Muscle of arm (tissue), 12 donors: ENCODE data around the gene MEIS2. TPM values are rescaled to one million over a fixed set of nuclear protein-coding genes. Genes with fewer than 3 reads are reported as not detected.

Source experiments
- DNase-seq: peaks from one replicate; pipeline ENCODE4 v3.0.0-alpha.2; 2013
- polyA plus RNA-seq, 12 donors: library from polyadenylated mRNA; unstranded; fragments of 120-200 nt; gene quantifications; one replicate each; pipeline ENCODE4 v1.2.1, GENCODE V29; 2013; ENCODE audit not compliant: insufficient read length in 12 of 12

The MEIS2 gene
- polyA plus RNA-seq, 12 donors, result 4.3 to 48.6 (median 7.6) TPM; not detected in 1

DNA sequence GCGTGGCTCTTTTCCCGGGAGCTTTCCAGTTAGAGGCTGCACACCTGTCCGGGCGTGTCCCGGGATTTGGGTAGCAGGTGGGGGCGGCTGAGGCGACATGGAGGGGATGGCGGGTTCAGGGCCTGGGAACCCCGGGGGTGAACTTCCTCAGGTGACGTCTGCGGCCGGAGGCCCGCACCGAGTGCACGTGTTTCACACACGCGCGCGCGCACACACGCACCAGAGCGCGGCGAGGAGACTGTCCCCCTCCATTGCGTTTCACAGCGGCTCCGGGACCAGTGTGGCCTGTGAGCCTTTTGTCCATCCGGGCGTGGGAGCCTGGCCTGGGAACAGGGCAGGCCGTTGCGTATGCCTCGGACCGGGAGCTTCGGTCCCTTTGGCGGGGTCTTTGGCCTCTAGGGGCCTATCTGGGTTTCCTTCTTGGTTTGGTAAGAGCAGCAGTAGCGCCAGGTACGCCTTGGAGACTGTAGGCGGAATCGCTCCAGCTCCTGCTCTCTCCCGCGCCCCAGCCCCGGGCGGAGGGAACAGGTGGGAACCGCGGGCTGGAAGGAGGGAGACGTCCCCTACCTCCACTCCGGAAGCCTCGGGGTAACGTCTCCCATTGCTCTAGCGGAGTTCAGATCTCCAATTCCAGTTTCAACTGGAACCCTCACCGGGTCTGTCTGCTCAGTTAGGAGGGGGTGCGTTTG is 220.0 kb downstream of the MEIS2 start:
- no peak for DNase-seq

DNA sequence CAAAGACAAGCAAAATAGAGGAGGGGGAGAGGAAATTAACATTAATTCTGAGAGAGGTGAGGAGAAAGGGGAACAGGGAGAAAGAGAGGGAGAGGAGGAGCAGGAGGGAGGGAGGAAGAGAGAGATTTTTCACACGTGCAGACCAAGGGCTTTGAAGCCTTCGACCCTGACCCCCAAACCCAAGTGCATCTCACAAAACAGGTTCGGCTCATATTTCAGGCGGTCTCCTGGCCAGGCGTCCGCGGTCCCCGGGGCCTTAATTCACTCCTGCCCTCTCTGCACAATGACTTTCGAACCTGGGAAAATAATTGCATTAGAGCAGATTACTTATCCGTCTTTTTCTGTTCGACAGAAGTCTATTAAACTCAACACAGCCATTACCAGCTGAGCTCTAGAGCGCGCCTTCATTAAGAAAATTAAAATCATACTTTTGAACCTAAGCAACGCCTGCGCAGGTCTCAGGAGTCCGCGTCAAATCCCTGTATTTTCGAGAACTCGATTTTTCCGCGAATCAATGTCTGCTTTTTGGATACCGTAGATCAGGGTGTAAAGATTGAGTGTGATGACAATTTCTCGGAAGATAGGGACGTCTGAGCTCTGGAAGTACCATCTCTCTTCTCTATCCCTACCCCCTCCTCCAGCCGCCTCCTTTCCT is 220.7 kb downstream of the MEIS2 start:
- no peak for DNase-seq

GRCh38 chr15:36878684-36879262 is 221.6 kb downstream of the MEIS2 start:
- no peak for DNase-seq

DNA sequence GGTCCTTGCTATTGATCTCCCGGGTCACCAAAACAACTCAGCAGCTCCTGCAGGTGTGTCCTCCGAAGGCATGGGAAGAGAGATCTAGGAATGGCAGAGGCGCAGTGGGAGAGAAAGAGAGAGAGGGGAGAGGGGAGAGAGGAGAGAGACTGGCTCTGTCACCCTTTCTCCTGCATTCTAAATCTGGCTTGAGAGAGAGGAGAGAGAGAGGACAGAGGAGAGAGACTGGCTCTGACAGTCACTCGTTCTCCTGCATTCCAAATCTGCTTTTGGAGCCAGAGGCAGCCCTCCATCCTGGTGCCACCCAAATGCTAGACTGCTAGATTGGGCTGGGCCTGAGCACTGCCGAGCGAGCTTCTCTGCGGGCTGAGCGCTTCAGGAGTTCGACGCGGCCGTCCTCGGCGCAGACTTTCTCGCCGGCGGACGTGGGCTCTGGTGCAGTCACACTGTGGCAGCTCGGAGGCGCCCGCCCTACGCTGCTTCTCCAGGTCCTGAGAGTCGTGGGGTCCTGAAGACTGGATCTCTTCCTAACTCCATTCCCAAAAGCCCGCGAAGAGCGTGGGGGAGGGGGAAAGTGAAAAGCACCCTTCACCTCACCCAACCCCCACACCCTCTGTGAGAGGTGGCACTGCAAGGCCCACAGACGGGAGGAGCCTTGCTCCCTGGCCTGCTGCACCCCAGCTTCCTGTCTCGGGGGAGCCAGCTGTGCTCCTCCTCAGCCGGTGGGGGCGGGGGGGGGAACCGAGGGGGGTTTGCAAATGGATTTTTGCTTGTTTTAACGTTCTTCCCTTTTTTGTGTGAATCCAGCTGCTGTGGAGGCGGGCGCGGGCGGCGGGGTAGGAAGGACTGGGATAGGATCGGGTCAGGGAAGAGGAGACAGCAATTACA is 222.3 kb downstream of the MEIS2 start:
- DNase-seq, result no peak

DNA sequence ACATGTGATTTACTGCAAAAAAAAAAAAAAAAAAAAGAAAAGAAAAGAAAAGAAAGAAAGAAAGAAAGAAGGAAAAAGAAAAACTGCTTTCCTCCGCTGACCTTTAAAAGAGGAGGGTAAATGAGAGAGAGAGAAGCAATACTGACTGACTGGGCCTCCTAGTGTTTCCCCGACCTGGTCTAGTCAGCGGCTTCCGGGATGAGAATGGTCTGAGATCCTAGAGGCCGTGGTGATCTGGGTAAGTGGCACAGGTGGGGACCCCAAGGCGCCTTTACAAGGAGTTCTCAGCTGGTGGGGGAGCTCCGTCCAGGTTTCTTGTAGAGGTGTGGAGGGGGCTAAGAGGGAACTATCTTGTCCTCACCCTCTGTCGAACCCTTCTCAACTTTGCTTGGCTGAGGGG is 223.1 kb downstream of the MEIS2 start:
- DNase-seq, result no peak

GRCh38 chr15:36875740-36876334 is 224.5 kb downstream of the MEIS2 start:
- no peak for DNase-seq

GRCh38 chr15:36874930-36875329 is 225.4 kb downstream of the MEIS2 start:
- no peak for DNase-seq

DNA sequence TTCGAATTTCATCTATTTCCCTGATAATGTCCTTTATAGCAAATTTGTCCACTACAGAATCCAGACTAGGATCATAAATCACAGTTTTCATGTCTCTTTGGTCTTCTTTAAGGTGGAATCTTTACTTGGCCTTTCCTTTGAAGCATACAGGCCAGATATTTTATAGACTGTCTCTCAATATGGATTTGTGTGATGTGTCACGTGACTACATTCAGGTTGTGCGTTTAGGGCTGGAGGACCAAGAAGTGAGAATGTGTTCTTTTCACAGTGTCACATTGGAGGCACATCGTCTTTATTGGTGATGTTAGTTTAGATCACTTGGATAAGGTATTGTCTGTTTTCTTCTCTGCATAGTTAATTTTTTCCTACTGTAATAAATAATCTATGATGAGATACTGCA is 232.9 kb downstream of the MEIS2 start:
- DNase-seq, result no peak

GRCh38 chr15:36866896-36867295 is 233.5 kb downstream of the MEIS2 start:
- no peak for DNase-seq

GRCh38 chr15:36863570-36863969 is 236.8 kb downstream of the MEIS2 start:
- no peak for DNase-seq

DNA sequence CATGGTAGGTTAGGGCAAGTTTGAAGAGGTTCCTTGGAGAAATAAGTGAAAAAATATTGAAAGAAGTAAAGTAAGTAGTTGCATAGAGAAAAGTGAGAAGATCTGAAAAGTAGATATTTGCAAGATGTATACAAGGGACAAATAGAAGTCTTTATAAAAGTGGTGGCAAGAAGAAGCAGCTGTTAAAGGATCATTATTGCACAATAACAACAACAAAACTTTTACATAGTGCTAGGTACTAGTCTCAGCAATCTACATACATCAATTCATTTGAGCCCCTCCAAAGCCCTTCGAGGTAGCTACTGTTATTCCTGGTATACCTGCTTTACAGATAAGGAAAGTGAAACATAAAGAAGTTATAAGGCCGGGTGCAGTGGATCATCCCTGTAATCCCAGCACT is 239.6 kb downstream of the MEIS2 start:
- DNase-seq, result no peak

GRCh38 chr15:36858423-36858822 is 241.9 kb downstream of the MEIS2 start:
- no peak for DNase-seq

DNA sequence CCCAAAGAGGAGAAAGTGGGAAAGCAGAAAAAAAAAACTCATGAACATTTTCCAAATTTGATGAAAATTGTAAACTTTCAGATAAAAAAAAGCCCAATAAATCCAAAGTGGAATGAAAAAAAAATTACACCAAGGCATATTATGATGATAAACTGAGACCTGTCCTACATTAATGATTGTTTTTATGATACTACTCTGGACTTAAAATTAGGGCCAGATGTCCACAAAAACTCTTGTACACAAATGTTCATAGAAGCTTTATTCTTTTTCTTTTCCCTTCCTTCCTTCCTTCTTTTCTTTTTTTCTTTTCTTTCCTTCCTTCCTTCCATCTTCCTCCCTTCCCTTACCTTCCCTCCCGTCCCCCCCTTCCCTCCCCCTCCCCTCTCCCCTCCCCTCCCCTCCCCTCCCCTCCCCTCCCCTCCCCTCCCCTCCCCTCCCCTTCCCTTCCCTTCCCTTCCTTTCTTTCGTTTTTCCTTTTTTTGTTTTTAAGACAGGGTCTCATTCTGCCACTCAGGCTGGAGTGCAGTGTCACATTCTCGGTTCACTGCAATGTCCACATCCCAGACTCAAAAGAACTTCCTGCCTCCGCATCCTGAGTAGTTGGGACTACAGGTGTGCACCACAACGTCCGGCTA is 243.9 kb downstream of the MEIS2 start:
- DNase-seq, result no peak

GRCh38 chr15:36850864-36851263 is 249.5 kb downstream of the MEIS2 start:
- DNase-seq, result no peak

DNA sequence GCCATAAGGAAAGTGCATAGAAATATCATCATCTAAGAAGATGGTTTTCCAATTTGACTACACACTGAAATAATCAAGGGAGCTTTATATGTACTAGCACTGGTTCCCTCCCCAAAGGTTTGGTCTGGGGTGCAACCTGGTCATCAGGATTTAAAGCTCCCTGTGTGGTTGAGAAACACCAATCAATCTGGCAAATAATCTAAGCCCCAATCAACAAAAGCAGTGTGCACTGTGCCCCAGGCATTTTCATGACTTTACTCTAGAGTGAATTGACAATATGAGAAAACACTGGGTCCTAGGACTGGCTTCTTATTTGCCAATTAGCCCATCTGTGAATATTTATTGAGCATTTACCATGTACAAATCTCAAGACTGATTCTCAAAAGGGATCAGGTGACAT is 255.1 kb downstream of the MEIS2 start:
- no peak for DNase-seq

DNA sequence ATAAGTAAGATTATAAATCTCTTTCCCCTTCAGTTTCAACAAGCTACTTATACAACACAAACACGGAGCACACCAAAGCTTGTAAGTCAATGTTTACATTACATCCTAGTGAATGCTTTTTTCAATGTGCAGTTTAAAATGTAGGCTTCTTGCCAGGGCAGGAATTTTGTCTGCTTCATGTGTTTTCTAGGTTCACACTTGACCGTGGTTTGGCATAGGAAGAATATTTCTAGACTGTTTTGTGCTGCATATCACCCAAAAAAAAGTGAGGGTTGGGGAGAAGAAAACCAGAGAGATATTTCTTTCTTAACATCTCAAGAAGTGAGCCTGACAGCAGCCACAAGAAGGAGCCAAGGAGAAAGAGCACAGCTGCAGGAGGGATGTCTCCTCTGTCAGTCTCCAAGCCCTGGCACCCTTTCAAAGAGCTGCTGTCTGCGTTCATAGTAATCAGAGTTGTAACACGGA is 255.8 kb downstream of the MEIS2 start:
- DNase-seq, result peak; percentile 6

DNA sequence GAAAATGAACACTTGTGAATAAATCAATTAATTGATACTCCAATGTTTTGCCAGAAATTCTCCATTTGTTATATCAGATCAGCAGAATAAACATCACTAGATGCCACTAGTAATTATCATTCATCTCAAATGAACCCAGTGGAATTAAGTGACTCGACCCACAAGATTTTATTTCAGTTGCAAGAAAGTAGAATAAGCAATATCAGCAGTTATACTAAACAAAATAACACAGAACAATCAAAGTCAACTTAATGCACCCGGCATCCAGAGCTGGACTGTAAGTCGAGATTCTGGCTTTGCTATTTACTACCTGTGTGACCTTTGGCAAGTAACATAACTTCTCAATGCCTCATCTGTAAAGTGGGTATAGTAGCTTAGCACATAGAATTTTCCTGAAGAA is 256.5 kb downstream of the MEIS2 start:
- DNase-seq, result no peak

- DNase-seq, result no peak
These were observed 259.2 kb downstream of the MEIS2 start for GRCh38 chr15:36841193-36841592.
